GM13977 (cell line): ENCODE results near the gene C10orf67.

ENCODE experiments used
- DNase-seq: peaks from one replicate; pipeline ENCODE4 v3.0.0; 2012; ENCODE audit warnings: low spot score
- CTCF ChIP-seq: IDR thresholded peaks from 2 replicates; pipeline ENCODE4 v1.5.1; 2012; ENCODE audit warnings: mild to moderate bottlenecking, control low read depth; ENCODE audit not compliant: insufficient read depth; ENCODE audit errors: extremely low read depth, missing control alignments
- in situ Hi-C: fragments of 300-500 bp; cut with MboI; formaldehyde crosslinking; loops from one replicate; pipeline ENCODE4 v1.12.0; 2022; ENCODE audit warnings: low sequenced_read_pairs, low pct_unique_long_range_greater_than_20kb, mixed read lengths, inconsistent platforms; ENCODE audit not compliant: unreplicated experiment

C10orf67 gene

GRCh38 chr10:23326544-23327307, 17.9 kb downstream of the C10orf67 start:
- in situ Hi-C loops = loop anchor here (10.0 kb wide), 1 partner anchor 198 kb away; no protein-coding TSS in a partner anchor
- TF ChIP-seq CTCF = no peak
- no peak for DNase-seq

- in situ Hi-C loops = loop anchor here (10.0 kb wide), 1 partner anchor 200 kb away; no protein-coding TSS in a partner anchor
- peak; percentile 43 for TF ChIP-seq CTCF
- DNase-seq = no peak
These were observed 19.5 kb downstream of the C10orf67 start for GRCh38 chr10:23325132-23325531.

GRCh38 chr10:23324351-23324750, 20.2 kb downstream of the C10orf67 start:
- TF ChIP-seq CTCF = no peak
- DNase-seq = no peak
- in situ Hi-C loops = loop anchor here (10.0 to 25.0 kb wide), 2 partner anchors 200 to 363 kb away; no protein-coding TSS in a partner anchor

GRCh38 chr10:23322082-23322481, 22.5 kb downstream of the C10orf67 start:
- TF ChIP-seq CTCF = no peak
- no peak for DNase-seq
- in situ Hi-C loops = loop anchor here (10.0 to 25.0 kb wide), 2 partner anchors 203 to 365 kb away; no protein-coding TSS in a partner anchor

GRCh38 chr10:23319835-23320234, 24.8 kb downstream of the C10orf67 start:
- no peak for DNase-seq
- in situ Hi-C loops = loop anchor here (10.0 to 25.0 kb wide), 2 partner anchors 205 to 367 kb away; no protein-coding TSS in a partner anchor
- TF ChIP-seq CTCF = no peak

- in situ Hi-C loops = loop anchor here (25.0 kb wide), 1 partner anchor 369 kb away; no protein-coding TSS in a partner anchor
- no peak for DNase-seq
- no peak for TF ChIP-seq CTCF
These were observed 26.2 kb downstream of the C10orf67 start for GRCh38 chr10:23318359-23318758.
